GM12878 (cell line): ENCODE results near the gene LRRIQ4. TPM values are rescaled to one million over a fixed set of nuclear protein-coding genes. Genes with fewer than 3 reads are reported as not detected.
A peak's percentile ranks its signal among the peaks of the same experiment; 100 is the strongest.

Experiments used
- ATAC-seq: fragments of 200-7000 bp; cut with Tn5 transposase; 3 replicates; pipeline ENCODE4 v1.9.1; 2020; ENCODE audit warnings: mild to moderate bottlenecking, moderate library complexity
- BruUV-seq: library from RNA; stranded (reverse); fragments of 400-500 nt; replicated peaks from 2 replicates; lab custom pipeline; 2021; lab: Mats Ljungman, UMichigan
- CTCF ChIA-PET: fragments of 300-600 bp; sonication (Branson Sonifier 250); formaldehyde crosslinking; extraction: SDS; loops from one replicate; lab custom pipeline; 2021; ENCODE audit warnings: inconsistent platforms; lab: Yijun Ruan, JAX
- POLR2A ChIA-PET: fragments of 350-600 bp; formaldehyde crosslinking; extraction: SDS; loops from one replicate; lab custom pipeline; 2021; ENCODE audit warnings: inconsistent platforms; lab: Charles Lee
- RAD21 ChIA-PET: fragments of 300-600 bp; sonication (Branson Sonifier 250); formaldehyde crosslinking; loops from one replicate; lab custom pipeline; 2023; ENCODE audit warnings: antibody characterized with exemption; ENCODE audit not compliant: unreplicated experiment; lab: Charles Lee
- SMC1A ChIA-PET: fragments of 300-600 bp; sonication (Branson Sonifier 250); formaldehyde crosslinking; loops from one replicate; lab custom pipeline; 2023; ENCODE audit not compliant: unreplicated experiment, uncharacterized antibody; lab: Charles Lee
- DNase-seq: peaks from one replicate; pipeline ENCODE4 v3.0.0-alpha.2; 2011; ENCODE audit warnings: low read depth, low spot score
- FAIRE-seq: peaks from 3 replicates; lab custom pipeline; 2011; peaks lifted over from hg19 to GRCh38; lab: Jason Lieb, UNC
- H2AFZ ChIP-seq: 2 replicates; pipeline ENCODE4 v1.6.0; 2011; ENCODE audit warnings: low read depth, low read length, control low read depth; ENCODE audit not compliant: control insufficient read depth
- H3K27ac ChIP-seq: 2 replicates; pipeline ENCODE4 v1.5.1; 2011; ENCODE audit warnings: control low read depth; ENCODE audit not compliant: control insufficient read depth, insufficient read depth
- H3K27me3 ChIP-seq, 2 experiments: replicated peaks in 1 of 2; 2 replicates each; pipeline versions ENCODE4 v1.6.0 to v1.6.1; 2011; ENCODE audit warnings: low read length in 1 of 2; ENCODE audit not compliant: control insufficient read depth in 2 of 2, insufficient read depth in 2 of 2
- H3K36me3 ChIP-seq, 2 experiments: 2 replicates each; pipeline ENCODE4 v1.5.1; 2011; ENCODE audit warnings: low read length in 1 of 2; ENCODE audit not compliant: control insufficient read depth in 2 of 2, insufficient read depth in 2 of 2
- H3K4me1 ChIP-seq: 2 replicates; pipeline ENCODE4 v1.6.1; 2011; ENCODE audit warnings: mild to moderate bottlenecking, low read length, moderate library complexity, mixed read lengths; ENCODE audit not compliant: control insufficient read depth, insufficient read depth
- H3K4me2 ChIP-seq: 2 replicates; pipeline ENCODE4 v1.6.0; 2011; ENCODE audit warnings: control low read depth; ENCODE audit not compliant: control insufficient read depth, insufficient read depth
- H3K4me3 ChIP-seq: fragments of 200-600 bp; sonication (generic); 2 replicates; pipeline ENCODE4 v1.5.1; 2016
- H3K79me2 ChIP-seq: 2 replicates; pipeline ENCODE4 v1.6.0; 2011; ENCODE audit warnings: low read length; ENCODE audit not compliant: control insufficient read depth, insufficient read depth
- H3K9ac ChIP-seq: 2 replicates; pipeline ENCODE4 v1.8.0; 2011; ENCODE audit warnings: low read length, control low read depth, mixed read lengths; ENCODE audit not compliant: control insufficient read depth, insufficient read depth
- H3K9me3 ChIP-seq: replicated peaks from 3 replicates; pipeline ENCODE4 v1.5.1; 2011; ENCODE audit warnings: mild to moderate bottlenecking, low read length; ENCODE audit not compliant: control insufficient read depth, insufficient read depth
- H4K20me1 ChIP-seq: 2 replicates; pipeline ENCODE4 v1.6.0; 2011; ENCODE audit not compliant: control insufficient read depth, insufficient read depth
- BCL3 ChIP-seq: IDR thresholded peaks from 2 replicates; pipeline ENCODE4 v1.6.1; 2011; ENCODE audit warnings: borderline replicate concordance, low read depth, mild to moderate bottlenecking, moderate library complexity, low read length; ENCODE audit not compliant: insufficient read depth, poor library complexity, severe bottlenecking
- BHLHE40 ChIP-seq, 2 experiments: fragments of 450-650 bp in 1 of 2; IDR thresholded peaks; 2 replicates each; pipeline ENCODE4 v1.6.1; 2011 to 2017; ENCODE audit warnings: low read depth in 2 of 2, borderline replicate concordance in 1 of 2, improper control_type of control experiment in 1 of 2, low read length in 1 of 2, mild to moderate bottlenecking in 1 of 2
- CEBPZ ChIP-seq: fragments of 150-350 bp; IDR thresholded peaks from 2 replicates; pipeline ENCODE4 v1.6.1; 2016; ENCODE audit warnings: low read depth, low read length
- NRF1 ChIP-seq: conservative IDR thresholded peaks from 2 replicates; pipeline ENCODE4 v1.6.1; 2011; ENCODE audit warnings: mild to moderate bottlenecking, low read depth, low read length, improper control_type of control experiment
- RELA ChIP-seq: fragments of 450-650 bp; IDR thresholded peaks from 2 replicates; pipeline ENCODE4 v1.8.0; 2014; ENCODE audit warnings: borderline replicate concordance; ENCODE audit not compliant: partially characterized antibody
- RELB ChIP-seq: fragments of 450-650 bp; IDR thresholded peaks from 2 replicates; pipeline ENCODE4 v1.6.1; 2017; ENCODE audit warnings: low read depth, mild to moderate bottlenecking, moderate library complexity
- SMAD5 ChIP-seq: IDR thresholded peaks from 2 replicates; pipeline ENCODE4 v1.6.1; 2016; ENCODE audit warnings: antibody characterized with exemption, low read depth
- ZBTB4 ChIP-seq: fragments of 450-650 bp; formaldehyde crosslinking; IDR thresholded peaks from 2 replicates; pipeline ENCODE4 v1.4.0; 2022; ENCODE audit warnings: mild to moderate bottlenecking, moderate library complexity
- ZNF207 ChIP-seq: fragments of 450-650 bp; IDR thresholded peaks from 2 replicates; pipeline ENCODE4 v1.6.1; 2014; ENCODE audit warnings: antibody characterized with exemption, mild to moderate bottlenecking, borderline replicate concordance
- ZNF622 ChIP-seq: fragments of 450-650 bp; IDR thresholded peaks from 2 replicates; pipeline ENCODE4 v1.6.1; 2017; ENCODE audit warnings: mild to moderate bottlenecking, inconsistent platforms
- whole genome bisulfite sequencing: methylation state at CpG from one replicate; pipeline ENCODE4 v1.1.6; 2016; ENCODE audit warnings: low lambda C conversion rate; ENCODE audit not compliant: insufficient replicate concordance, insufficient coverage; ENCODE audit errors: missing lambda C conversion rate; 5-methylcytosine and 5-hydroxymethylcytosine counted together
- in situ Hi-C: fragments of 300-500 bp; cut with MboI; formaldehyde crosslinking; loops from 9 replicates; pipeline ENCODE4 v1.14.3; 2018; ENCODE audit warnings: mixed read lengths
- intact Hi-C: fragments of 100-400 bp; cut with micrococcal nuclease; formaldehyde crosslinking; loops from one replicate; pipeline ENCODE4 v1.14.2; 2022; ENCODE audit not compliant: unreplicated experiment
- polyA plus RNA-seq, 11 experiments: library from polyadenylated mRNA; depleted of rRNA in 4 of 11; unstranded in 6 of 11; stranded (reverse) in 5 of 11; fragments of >200 nt; fragmentation: Nextera tagmentation in 4 of 11; fragmentation: Illumina TruSeq in 1 of 11; extraction: Ambion mirVana in 4 of 11; extraction: Trizol in 1 of 11; gene quantifications; 1 replicate in 1 of 11; 2 replicates in 10 of 11; pipeline versions ENCODE4 v1.2.1 to v1.2.3, GENCODE V29; 2011 to 2016; ENCODE audit warnings: inconsistent platforms in 2 of 11, missing spikeins in 2 of 11, low read depth in 1 of 11
- total RNA-seq, 4 experiments: library from RNA; depleted of rRNA in 3 of 4; stranded (reverse); fragments of >200 nt in 3 of 4; fragmentation: Illumina TruSeq in 1 of 4; extraction: Trizol in 1 of 4; gene quantifications; 2 replicates each; pipeline versions ENCODE4 v1.2.1 to v1.2.3, GENCODE V29; 2013 to 2021

Gene LRRIQ4
- total and polyA plus RNA-seq, 10 of the 15 experiments (the other 5 are each of a cell fraction or from before 2014, with no cell fraction given): 0.06 to 0.21 (median 0.14) TPM; not detected in 3

GRCh38 chr3:169861871-169862270, 49.2 kb downstream of the LRRIQ4 start (continued):
- TF ChIP-seq BCL3 (no peak), NRF1 (no peak)

- Histone ChIP-seq H3K79me2 (no peaks in the 10 kb centered on the region), H2AFZ (no peak overlapping the region; the same call in 1 of the 2 replicates), H3K36me3 (no peaks in the 10 kb centered on the region), H3K4me3 (no peak overlapping the region), H3K27ac (no peak overlapping the region), H3K9me3 (no peaks in the 10 kb centered on the region), H3K9ac (no peak overlapping the region), H3K4me2 (no peak overlapping the region), H3K27me3 (no peaks in the 10 kb centered on the region; a peak in 1 of 4 replicates), H4K20me1 (no peaks in the 10 kb centered on the region), H3K4me1 (peaks cover 16% of the 10 kb centered on the region)
- peak; percentile 61 for DNase-seq
- ChIA-PET CTCF (interaction anchor here (0.6 to 5.1 kb wide), 33 partner anchors 14 to 242 kb away, joined by 3 to 65 read pairs (median 4); partner anchors contain the start of gene SEC62), POLR2A (no interaction called here), RAD21 (interaction anchor here (0.8 to 3.2 kb wide), 7 partner anchors 49 to 191 kb away, joined by 3 to 17 read pairs (median 5); partner anchors contain the start of gene SEC62), SMC1A (interaction anchor here (0.7 to 7.2 kb wide), 18 partner anchors 15 to 550 kb away, joined by 3 to 56 read pairs (median 4); partner anchors contain the start of gene SEC62)
- peak; percentile 81 for ATAC-seq
- in situ Hi-C loops: loop anchor here (10.0 kb wide), 1 partner anchor 191 kb away; no protein-coding TSS in a partner anchor
- intact Hi-C loops: loop anchor here (1.0 to 2.0 kb wide), 3 partner anchors 101 to 191 kb away; partner anchors contain the start of gene SEC62
- FAIRE-seq: peak; percentile 92
- no TSS peak for BruUV-seq
- WGBS: under 1% methylated on average over 6 of the region's 6 CpGs
- TF ChIP-seq SMAD5 (no peak), BHLHE40 (IDR thresholded peaks at IDR 0.05; ENCODE audit: borderline replicate concordance in 1 of 2, low read depth in 2 of 2, low read length in 1 of 2) (peak in 1 of 2 experiments; percentile 14; a peak in 1 of 4 replicates), RELA (no peak), ZNF622 (no peak), RELB (no peak), ZNF207 (no peak), CEBPZ (no peak), ZBTB4 (CRISPR knock-in tag) (no peak)
Measured at GRCh38 chr3:169863458-169863899, 50.8 kb downstream of the LRRIQ4 start.
